SK-N-SH (cell line): ENCODE data around the gene CACNG7. TPM values are rescaled to one million over a fixed set of nuclear protein-coding genes. Genes with fewer than 3 reads are reported as not detected.
A peak's percentile ranks its signal among the peaks of the same experiment; 100 is the strongest.

Experiments
- CTCF ChIA-PET: fragments of 300-600, 350-600 bp; formaldehyde crosslinking; extraction: SDS; loops from one replicate; lab custom pipeline; 2021; lab: Yijun Ruan, JAX
- POLR2A ChIA-PET: fragments of 350-600 bp; sonication (Branson Sonifier 250); formaldehyde crosslinking; extraction: SDS; loops from one replicate; lab custom pipeline; 2020; ENCODE audit warnings: antibody characterized with exemption, inconsistent platforms; lab: Yijun Ruan, JAX
- DNase-seq: peaks from one replicate; pipeline ENCODE4 v3.0.0; 2012
- H2AFZ ChIP-seq: fragments of 200-600 bp; sonication (generic); 2 replicates; pipeline ENCODE4 v1.8.1; 2016; ENCODE audit warnings: antibody characterized with exemption, mild to moderate bottlenecking, low read depth
- H3F3A ChIP-seq: fragments of 200-600 bp; sonication (generic); replicated peaks from 2 replicates; pipeline ENCODE3; 2016; ENCODE audit warnings: antibody characterized with exemption, mild to moderate bottlenecking; ENCODE audit not compliant: insufficient read depth
- H3K27ac ChIP-seq, 2 experiments: fragments of 200-500 bp in 1 of 2; fragments of 200-600 bp in 1 of 2; sonication (Bioruptor generic) in 1 of 2; sonication (generic), shearing (Covaris generic) in 1 of 2; 2 replicates each; pipeline versions ENCODE4 v1.5.1 to v1.6.1; 2014 to 2016; ENCODE audit warnings: low read depth in 2 of 2, inconsistent platforms in 1 of 2, low read length in 1 of 2, mild to moderate bottlenecking in 1 of 2, mixed read lengths in 1 of 2
- H3K27me3 ChIP-seq: fragments of 200-600 bp; sonication (generic), shearing (Covaris generic); 2 replicates; pipeline ENCODE4 v1.6.1; 2016; ENCODE audit warnings: mixed run types; ENCODE audit not compliant: insufficient read depth
- H3K36me3 ChIP-seq, 2 experiments: fragments of 200-500 bp in 1 of 2; fragments of 200-600 bp in 1 of 2; sonication (Bioruptor generic) in 1 of 2; sonication (generic) in 1 of 2; replicated peaks in 1 of 2; 2 replicates each; pipeline versions ENCODE3 to v1.5.1; 2014 to 2016; ENCODE audit warnings: low read length in 1 of 2, mild to moderate bottlenecking in 1 of 2; ENCODE audit not compliant: insufficient read depth in 2 of 2, control insufficient read depth in 1 of 2
- H3K4me1 ChIP-seq, 2 experiments: fragments of 200-500 bp in 1 of 2; fragments of 200-600 bp in 1 of 2; sonication (Bioruptor generic) in 1 of 2; sonication (generic), shearing (Covaris generic) in 1 of 2; 2 replicates each; pipeline versions ENCODE4 v1.5.1 to v1.6.1; 2014 to 2016; ENCODE audit warnings: low read depth in 1 of 2, low read length in 1 of 2, mixed run types in 1 of 2; ENCODE audit not compliant: insufficient read depth in 2 of 2, control insufficient read depth in 1 of 2
- H3K4me2 ChIP-seq: fragments of 200-600 bp; sonication (generic), shearing (Covaris generic); 2 replicates; pipeline ENCODE4 v1.6.1; 2017; ENCODE audit warnings: mixed run types
- H3K4me3 ChIP-seq, 2 experiments: fragments of 200-500 bp in 1 of 2; fragments of 200-600 bp in 1 of 2; sonication (Bioruptor generic) in 1 of 2; sonication (generic), shearing (Covaris generic) in 1 of 2; 2 replicates each; pipeline versions ENCODE4 v1.5.1 to v1.8.1; 2014 to 2016; ENCODE audit warnings: low read depth in 2 of 2, inconsistent platforms in 1 of 2, low read length in 1 of 2, mild to moderate bottlenecking in 1 of 2, mixed read lengths in 1 of 2, moderate library complexity in 1 of 2
- H3K79me2 ChIP-seq: fragments of 200-600 bp; sonication (generic); 2 replicates; pipeline ENCODE4 v1.8.1; 2017; ENCODE audit warnings: mild to moderate bottlenecking; ENCODE audit not compliant: insufficient read depth
- H3K9ac ChIP-seq: fragments of 200-600 bp; sonication (generic); 2 replicates; pipeline ENCODE4 v1.6.1; 2017; ENCODE audit warnings: mixed run types
- H3K9me2 ChIP-seq: fragments of 200-600 bp; sonication (generic); 2 replicates; pipeline ENCODE4 v1.6.1; 2017; ENCODE audit warnings: mixed run types
- H3K9me3 ChIP-seq: fragments of 200-600 bp; sonication (generic); 2 replicates; pipeline ENCODE4 v1.6.1; 2017; ENCODE audit warnings: mixed run types, mild to moderate bottlenecking, moderate library complexity
- H4K20me1 ChIP-seq: fragments of 200-600 bp; sonication (generic); 2 replicates; pipeline ENCODE4 v1.6.1; 2017; ENCODE audit warnings: mild to moderate bottlenecking, mixed run types; ENCODE audit not compliant: insufficient read depth
- ELF1 ChIP-seq: IDR thresholded peaks from 2 replicates; pipeline ENCODE4 v1.4.0; 2012
- FOSL2 ChIP-seq: IDR thresholded peaks from 2 replicates; pipeline ENCODE4 v1.4.0; 2012; ENCODE audit warnings: low read depth, mild to moderate bottlenecking, moderate library complexity, borderline replicate concordance
- FOXJ3 ChIP-seq: sonication (generic); formaldehyde crosslinking; IDR thresholded peaks from 2 replicates; pipeline ENCODE4 v1.5.1; 2020; ENCODE audit warnings: mild to moderate bottlenecking, missing genetic modification reagents
- FOXM1 ChIP-seq: IDR thresholded peaks from 2 replicates; pipeline ENCODE4 v1.4.0; 2012; ENCODE audit warnings: low read depth, mild to moderate bottlenecking
- JUND ChIP-seq: IDR thresholded peaks from 2 replicates; pipeline ENCODE4 v1.4.0; 2012
- MXI1 ChIP-seq: IDR thresholded peaks from 2 replicates; pipeline ENCODE4 v1.6.1; 2012; ENCODE audit warnings: mild to moderate bottlenecking, low read depth, low read length, improper control_type of control experiment
- PBX3 ChIP-seq: IDR thresholded peaks from 2 replicates; pipeline ENCODE4; 2012
- RCOR1 ChIP-seq: fragments of 150-350 bp; IDR thresholded peaks from 2 replicates; pipeline ENCODE4 v1.6.1; 2017; ENCODE audit warnings: antibody characterized with exemption, low read length
- RFX5 ChIP-seq: IDR thresholded peaks from 2 replicates; pipeline ENCODE4 v1.6.1; 2012; ENCODE audit warnings: mild to moderate bottlenecking, improper control_type of control experiment, low read length
- WGBS: methylation state at CpG from one replicate; pipeline ENCODE4 v1.1.6; 2017; ENCODE audit warnings: low lambda C conversion rate; 5-methylcytosine and 5-hydroxymethylcytosine counted together
- polyA plus RNA-seq, 3 experiments: library from polyadenylated mRNA; depleted of rRNA; stranded (reverse); fragments of >200 nt; gene quantifications; 2 replicates each; pipeline ENCODE4 v1.2.3, GENCODE V29; 2012
- TF ChIP-seq, protein P1 (sequence below): fragments of 150-350 bp; IDR thresholded peaks from 2 replicates; pipeline ENCODE4 v1.6.1; 2017; ENCODE audit warnings: antibody characterized with exemption, low read length, low read depth, borderline replicate concordance
- TF ChIP-seq, protein P2 (sequence below): fragments of 200-600 bp; sonication (generic); IDR thresholded peaks from 2 replicates; pipeline ENCODE4 v1.6.1; 2017; ENCODE audit warnings: antibody characterized with exemption, mild to moderate bottlenecking, moderate library complexity

Gene CACNG7
- polyA plus RNA-seq, 1 of the 3 experiments (the other 2 are of a cell fraction), result 25.7 TPM

GRCh38 chr19:53909471-53910169, 542 bp downstream of the CACNG7 start:
- Histone ChIP-seq H3K27ac (peak overlapping the region; percentile 15 to 62; a peak in 2 of 4 replicates), H3K4me3 (peak overlapping the region; percentile 82 to 98), H3K9me2 (no peaks in the 10 kb centered on the region), H3K4me1 (peaks cover 0 to 20% of the 10 kb centered on the region in 2 experiments; a peak in 1 of 4 replicates), H3K4me2 (peak overlapping the region; percentile 91), H4K20me1 (peaks cover 22% of the 10 kb centered on the region), H3K9me3 (no peaks in the 10 kb centered on the region), H3K79me2 (peaks cover 16% of the 10 kb centered on the region), H3K27me3 (peaks cover 13% of the 10 kb centered on the region), H3K9ac (peak overlapping the region; percentile 67), H3F3A (peaks cover 7% of the 10 kb centered on the region), H2AFZ (peak overlapping the region; percentile 72; the same call in 1 of the 2 replicates), H3K36me3 (peaks cover 0 to 3% of the 10 kb centered on the region in 2 experiments)
- POLR2A ChIA-PET, result no interaction called here
- DNase-seq, result no peak
- TF ChIP-seq, protein P1, sequence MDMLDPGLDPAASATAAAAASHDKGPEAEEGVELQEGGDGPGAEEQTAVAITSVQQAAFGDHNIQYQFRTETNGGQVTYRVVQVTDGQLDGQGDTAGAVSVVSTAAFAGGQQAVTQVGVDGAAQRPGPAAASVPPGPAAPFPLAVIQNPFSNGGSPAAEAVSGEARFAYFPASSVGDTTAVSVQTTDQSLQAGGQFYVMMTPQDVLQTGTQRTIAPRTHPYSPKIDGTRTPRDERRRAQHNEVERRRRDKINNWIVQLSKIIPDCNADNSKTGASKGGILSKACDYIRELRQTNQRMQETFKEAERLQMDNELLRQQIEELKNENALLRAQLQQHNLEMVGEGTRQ, result no peak
- TF ChIP-seq, protein P2, sequence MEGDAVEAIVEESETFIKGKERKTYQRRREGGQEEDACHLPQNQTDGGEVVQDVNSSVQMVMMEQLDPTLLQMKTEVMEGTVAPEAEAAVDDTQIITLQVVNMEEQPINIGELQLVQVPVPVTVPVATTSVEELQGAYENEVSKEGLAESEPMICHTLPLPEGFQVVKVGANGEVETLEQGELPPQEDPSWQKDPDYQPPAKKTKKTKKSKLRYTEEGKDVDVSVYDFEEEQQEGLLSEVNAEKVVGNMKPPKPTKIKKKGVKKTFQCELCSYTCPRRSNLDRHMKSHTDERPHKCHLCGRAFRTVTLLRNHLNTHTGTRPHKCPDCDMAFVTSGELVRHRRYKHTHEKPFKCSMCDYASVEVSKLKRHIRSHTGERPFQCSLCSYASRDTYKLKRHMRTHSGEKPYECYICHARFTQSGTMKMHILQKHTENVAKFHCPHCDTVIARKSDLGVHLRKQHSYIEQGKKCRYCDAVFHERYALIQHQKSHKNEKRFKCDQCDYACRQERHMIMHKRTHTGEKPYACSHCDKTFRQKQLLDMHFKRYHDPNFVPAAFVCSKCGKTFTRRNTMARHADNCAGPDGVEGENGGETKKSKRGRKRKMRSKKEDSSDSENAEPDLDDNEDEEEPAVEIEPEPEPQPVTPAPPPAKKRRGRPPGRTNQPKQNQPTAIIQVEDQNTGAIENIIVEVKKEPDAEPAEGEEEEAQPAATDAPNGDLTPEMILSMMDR, result no peak
- no peak for TF ChIP-seq FOSL2
- no peak for TF ChIP-seq JUND
- TF ChIP-seq PBX3, result no peak
- TF ChIP-seq ELF1, result no peak
- CTCF ChIA-PET, result interaction anchor here (0.6 kb wide), 1 partner anchor 117 kb away, joined by 3 read pairs; no protein-coding TSS in a partner anchor
- 5% methylated on average over 24 of the region's 47 CpGs for WGBS

DNA sequence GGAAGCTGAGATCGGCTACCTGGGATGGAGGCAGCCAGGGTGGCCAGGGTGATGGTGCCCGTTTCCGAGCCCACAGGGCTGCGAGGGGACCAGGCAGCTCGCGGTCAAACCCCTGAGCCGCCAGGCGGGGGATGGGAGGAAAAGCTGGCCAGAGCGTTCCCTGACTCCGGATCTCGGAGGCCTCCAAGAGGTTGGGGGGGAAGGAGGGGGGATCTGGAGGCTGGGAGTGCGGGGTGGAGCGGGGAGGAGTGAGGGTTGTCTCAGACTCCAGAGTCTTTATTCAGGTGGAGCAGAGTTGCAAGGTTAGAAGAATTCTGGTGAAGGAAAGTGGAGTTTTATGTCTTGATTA, 1.1 kb downstream of the CACNG7 start:
- Histone ChIP-seq H3F3A (peaks cover 7% of the 10 kb centered on the region), H2AFZ (no peak overlapping the region), H3K27me3 (peaks cover 8% of the 10 kb centered on the region), H3K27ac (peak overlapping the region in 1 of 2 experiments; percentile 15; a peak in 2 of 4 replicates), H4K20me1 (peaks cover 22% of the 10 kb centered on the region), H3K9me2 (no peaks in the 10 kb centered on the region), H3K4me2 (peak overlapping the region; percentile 91), H3K9me3 (no peaks in the 10 kb centered on the region), H3K9ac (peak overlapping the region; percentile 67), H3K79me2 (peaks cover 16% of the 10 kb centered on the region), H3K36me3 (peaks cover 0 to 4% of the 10 kb centered on the region in 2 experiments), H3K4me3 (peak overlapping the region; percentile 82 to 98), H3K4me1 (peaks cover 0 to 20% of the 10 kb centered on the region in 2 experiments; a peak in 1 of 4 replicates)
- ChIA-PET CTCF (interaction anchor here (0.6 to 2.8 kb wide), 3 partner anchors 38 to 116 kb away, joined by 3 to 12 read pairs (median 7); no protein-coding TSS in a partner anchor), POLR2A (no interaction called here)
- peak; percentile 78 for DNase-seq
- TF ChIP-seq RCOR1 (no peak), ELF1 (no peak), MXI1 (no peak), RFX5 (no peak), FOXJ3 (CRISPR knock-in tag) (no peak), FOXM1 (no peak)
- TF ChIP-seq, protein P2, result no peak
- WGBS, result 9% methylated on average over 9 of the region's 13 CpGs
